DMS53 treated with DMSO at 0.1 percent for 48 hours (cell line): ENCODE results near the gene MOB1B.
A peak's percentile ranks its signal among the peaks of the same experiment; 100 is the strongest.
"Not testable (repeated sequence)": the region's sequence is repeated elsewhere in the genome, so short reads cannot be mapped to it uniquely, and the experiment has no call there.

Experiments used
- DNase-seq: peaks from one replicate; lab custom pipeline; 2025; ENCODE audit not compliant: unreplicated experiment; lab: John Stamatoyannopoulos, UW

MOB1B gene

GRCh38 chr4:70948665-70949260, 46.6 kb downstream of the MOB1B start:
- no peak for DNase-seq

GRCh38 chr4:70954032-70954431, 51.9 kb downstream of the MOB1B start:
- no peak for DNase-seq

GRCh38 chr4:70956549-70957210, 54.5 kb downstream of the MOB1B start:
- no peak for DNase-seq

- DNase-seq = no peak
These were observed 56.5 kb downstream of the MOB1B start for GRCh38 chr4:70958681-70959080.

GRCh38 chr4:70969076-70969475, 66.9 kb downstream of the MOB1B start:
- DNase-seq = no peak

- DNase-seq = no peak
These were observed 74.1 kb downstream of the MOB1B start for GRCh38 chr4:70976252-70976651.

GRCh38 chr4:70979445-70980008, 77.4 kb downstream of the MOB1B start:
- no peak for DNase-seq

GRCh38 chr4:70980196-70980595, 78.0 kb downstream of the MOB1B start:
- DNase-seq = no peak

GRCh38 chr4:70984106-70984505, 81.9 kb downstream of the MOB1B start:
- DNase-seq = no peak

GRCh38 chr4:70984589-70984988, 82.4 kb downstream of the MOB1B start:
- DNase-seq = no peak

- no peak for DNase-seq
These were observed 89.4 kb downstream of the MOB1B start for GRCh38 chr4:70991596-70991995.

- DNase-seq = no peak
These were observed 90.3 kb downstream of the MOB1B start for GRCh38 chr4:70992391-70992881.

- DNase-seq = peak; percentile 74
These were observed 91.3 kb downstream of the MOB1B start, which contains the start of gene DCK for GRCh38 chr4:70993181-70994068. Gene DCK (plus strand): TSS chr4:70993649. CDS start chr4:70993836, 187 bp downstream.

GRCh38 chr4:70994069-70994366, 91.8 kb downstream of the MOB1B start:
- no peak for DNase-seq

GRCh38 chr4:70994387-70995099, 92.4 kb downstream of the MOB1B start:
- DNase-seq = no peak

- DNase-seq = no peak
These were observed 93.8 kb downstream of the MOB1B start for GRCh38 chr4:70996018-70996360.

GRCh38 chr4:70997036-70997435, 94.9 kb downstream of the MOB1B start:
- no peak for DNase-seq

GRCh38 chr4:70997546-70997945, 95.4 kb downstream of the MOB1B start:
- no peak for DNase-seq

GRCh38 chr4:70999639-71000038, 97.5 kb downstream of the MOB1B start:
- not testable (repeated sequence) for DNase-seq

GRCh38 chr4:71001363-71001762, 99.2 kb downstream of the MOB1B start:
- DNase-seq = not testable (repeated sequence)

GRCh38 chr4:71004281-71004851, 102.2 kb downstream of the MOB1B start:
- DNase-seq = no peak
